ENCODE data around the gene PCBP2.

Gene PCBP2

GRCh38 chr12:53483225-53483978 lies 31.5 kb downstream of the PCBP2 start:
- no peak overlapping the region for H3K4me3 ChIP-seq (replicated peaks in 1 of 2; ENCODE audit: low read depth in 2 of 2, low read length in 2 of 2)
- no peak for DNase-seq (ENCODE audit: low read depth in 2 of 2)
- TF ChIP-seq, protein P1, sequence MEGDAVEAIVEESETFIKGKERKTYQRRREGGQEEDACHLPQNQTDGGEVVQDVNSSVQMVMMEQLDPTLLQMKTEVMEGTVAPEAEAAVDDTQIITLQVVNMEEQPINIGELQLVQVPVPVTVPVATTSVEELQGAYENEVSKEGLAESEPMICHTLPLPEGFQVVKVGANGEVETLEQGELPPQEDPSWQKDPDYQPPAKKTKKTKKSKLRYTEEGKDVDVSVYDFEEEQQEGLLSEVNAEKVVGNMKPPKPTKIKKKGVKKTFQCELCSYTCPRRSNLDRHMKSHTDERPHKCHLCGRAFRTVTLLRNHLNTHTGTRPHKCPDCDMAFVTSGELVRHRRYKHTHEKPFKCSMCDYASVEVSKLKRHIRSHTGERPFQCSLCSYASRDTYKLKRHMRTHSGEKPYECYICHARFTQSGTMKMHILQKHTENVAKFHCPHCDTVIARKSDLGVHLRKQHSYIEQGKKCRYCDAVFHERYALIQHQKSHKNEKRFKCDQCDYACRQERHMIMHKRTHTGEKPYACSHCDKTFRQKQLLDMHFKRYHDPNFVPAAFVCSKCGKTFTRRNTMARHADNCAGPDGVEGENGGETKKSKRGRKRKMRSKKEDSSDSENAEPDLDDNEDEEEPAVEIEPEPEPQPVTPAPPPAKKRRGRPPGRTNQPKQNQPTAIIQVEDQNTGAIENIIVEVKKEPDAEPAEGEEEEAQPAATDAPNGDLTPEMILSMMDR (IDR thresholded peaks at IDR 0.05; ENCODE audit: low read depth, low read length), result no peak

GRCh38 chr12:53483979-53484377 lies 32.1 kb downstream of the PCBP2 start:
- H3K4me3 ChIP-seq (replicated peaks in 1 of 2; ENCODE audit: low read depth in 2 of 2, low read length in 2 of 2), result no peak overlapping the region

DNA sequence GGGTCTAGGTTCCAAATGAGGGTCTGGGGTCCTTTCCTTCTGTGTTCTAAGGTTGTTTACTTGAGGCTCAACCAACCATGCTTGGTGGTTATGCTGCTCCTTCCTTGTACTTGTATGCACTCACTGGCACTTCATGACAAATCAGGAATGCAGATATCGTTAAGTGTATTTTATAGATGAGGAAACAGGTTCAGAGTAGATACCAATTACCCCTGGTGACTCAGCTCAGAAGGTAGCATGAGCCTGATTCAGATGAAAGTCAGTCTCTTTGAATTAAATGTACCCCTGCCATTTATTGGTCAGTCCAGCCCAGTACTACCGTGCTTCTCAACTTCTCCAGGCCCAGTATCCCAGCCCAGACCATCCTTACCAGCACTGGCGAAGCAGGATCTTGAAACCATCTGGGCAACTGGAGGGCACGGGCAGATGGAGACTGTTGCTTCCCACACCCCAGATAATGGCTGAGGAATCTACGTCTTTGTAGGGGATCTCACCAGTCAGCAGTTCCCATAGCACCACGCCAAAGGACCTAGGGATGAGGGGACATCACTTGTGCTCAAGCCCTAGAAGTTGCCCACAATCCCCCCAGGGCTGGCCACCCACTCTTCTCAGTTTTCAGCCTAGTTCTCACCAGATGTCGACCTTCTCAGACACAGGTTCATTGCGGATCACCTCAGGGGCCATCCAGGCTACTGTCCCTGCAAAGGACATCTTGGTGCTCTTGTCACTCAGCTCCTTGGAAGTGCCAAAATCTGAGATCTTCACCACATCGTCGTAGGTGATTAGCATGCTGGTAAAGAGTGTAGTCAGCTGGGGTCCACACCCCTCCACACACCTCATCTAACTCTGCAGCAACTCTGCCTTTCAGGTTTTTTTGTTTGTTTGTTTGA lies 33.0 kb downstream of the PCBP2 start:
- no peak overlapping the region for H3K4me3 ChIP-seq (replicated peaks in 1 of 2; ENCODE audit: low read depth in 2 of 2, low read length in 2 of 2)
- TF ChIP-seq, protein P1 (IDR thresholded peaks at IDR 0.05; ENCODE audit: low read depth, low read length), result no peak
- no peak for DNase-seq (ENCODE audit: low read depth in 2 of 2)

More at GRCh38 chr12:53483979-53484377, 32.1 kb downstream of the PCBP2 start:
- DNase-seq (ENCODE audit: low read depth in 2 of 2), result no peak
- TF ChIP-seq, protein P1 (IDR thresholded peaks at IDR 0.05; ENCODE audit: low read depth, low read length), result no peak

- TF ChIP-seq, protein P1 (IDR thresholded peaks at IDR 0.05; ENCODE audit: low read depth, low read length), result no peak
- H3K4me3 ChIP-seq (replicated peaks in 1 of 2; ENCODE audit: low read depth in 2 of 2, low read length in 2 of 2), result no peak overlapping the region
- no peak for DNase-seq (ENCODE audit: low read depth in 2 of 2)
Measured at GRCh38 chr12:53485955-53486735, 34.2 kb downstream of the PCBP2 start.

DNA sequence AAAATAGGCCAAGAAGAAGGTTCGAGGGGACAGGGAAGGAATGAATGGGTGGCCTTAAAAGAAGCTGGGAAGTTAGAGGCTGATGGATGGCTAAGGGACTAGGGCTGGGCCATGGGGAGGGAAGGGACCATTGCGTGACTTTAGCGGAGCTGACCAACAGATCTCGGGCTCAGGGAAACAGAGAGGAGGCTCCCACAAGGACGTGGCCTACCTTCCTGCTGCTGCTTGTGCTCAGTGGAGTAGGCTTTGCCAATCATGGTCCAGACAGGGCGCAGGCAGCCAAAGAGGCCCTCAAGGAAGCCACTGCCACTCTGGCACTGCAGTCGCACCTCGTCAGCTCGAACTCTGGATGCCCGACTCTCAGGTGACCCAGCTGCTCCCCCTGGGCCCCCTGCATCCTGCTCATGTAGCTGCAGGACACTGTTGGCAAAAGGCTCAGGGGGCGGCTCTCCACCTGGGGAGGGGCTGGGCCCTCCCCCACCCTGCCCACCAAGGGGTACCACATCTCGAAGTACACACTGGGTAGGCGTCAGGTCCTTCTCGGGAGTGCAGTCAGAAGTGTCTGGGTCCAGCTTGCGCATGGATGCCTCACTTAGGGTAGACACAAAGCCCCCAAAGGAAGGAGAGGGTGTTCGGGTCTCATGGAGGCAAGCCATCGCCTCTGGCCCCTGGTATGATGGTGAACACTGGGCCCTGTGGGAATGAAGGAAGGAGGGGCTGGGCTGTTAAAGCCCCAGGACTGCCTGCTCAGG lies 35.0 kb downstream of the PCBP2 start:
- no peak overlapping the region for H3K4me3 ChIP-seq (replicated peaks in 1 of 2; ENCODE audit: low read depth in 2 of 2, low read length in 2 of 2)
- no peak for DNase-seq (ENCODE audit: low read depth in 2 of 2)
- TF ChIP-seq, protein P1 (IDR thresholded peaks at IDR 0.05; ENCODE audit: low read depth, low read length), result no peak

Measured in cardiac fibroblast (primary cell).